Spleen (tissue), 7 donors: ENCODE measurements around the gene DPPA2.

Experiments
- POLR2A ChIP-seq, 3 donors: fragments of 450-650 bp; IDR thresholded peaks; one replicate each; pipeline ENCODE4 v1.5.1; 2017; ENCODE audit warnings: antibody characterized with exemption in 3 of 3, mild to moderate bottlenecking in 1 of 3
- POLR2AphosphoS5 ChIP-seq, 3 donors: sonication (generic); formaldehyde crosslinking; IDR thresholded peaks; one replicate each; pipeline ENCODE4 v1.5.1; 2017; ENCODE audit warnings: antibody characterized with exemption in 3 of 3
- TF ChIP-seq, protein P1 (sequence below), 11 experiments: fragments of 200-600 bp in 7 of 11; fragments of 450-650 bp in 4 of 11; sonication (generic) in 4 of 11; IDR thresholded peaks in 8 of 11; conservative IDR thresholded peaks in 3 of 11; 1 replicate in 7 of 11; 2 replicates in 4 of 11; pipeline versions ENCODE4 v1.4.0 to v1.8.0; 2016 to 2021; ENCODE audit warnings: antibody characterized with exemption in 11 of 11, inconsistent platforms in 4 of 11, mild to moderate bottlenecking in 1 of 11
- donor health status: DM: no; HTN: no; CAD: no; lungs with moderate emphysema.
- donor health status: DM: no; HTN: no; CAD: no.
- donor health status: DM: no; HTN: no; CAD: no.

DNA sequence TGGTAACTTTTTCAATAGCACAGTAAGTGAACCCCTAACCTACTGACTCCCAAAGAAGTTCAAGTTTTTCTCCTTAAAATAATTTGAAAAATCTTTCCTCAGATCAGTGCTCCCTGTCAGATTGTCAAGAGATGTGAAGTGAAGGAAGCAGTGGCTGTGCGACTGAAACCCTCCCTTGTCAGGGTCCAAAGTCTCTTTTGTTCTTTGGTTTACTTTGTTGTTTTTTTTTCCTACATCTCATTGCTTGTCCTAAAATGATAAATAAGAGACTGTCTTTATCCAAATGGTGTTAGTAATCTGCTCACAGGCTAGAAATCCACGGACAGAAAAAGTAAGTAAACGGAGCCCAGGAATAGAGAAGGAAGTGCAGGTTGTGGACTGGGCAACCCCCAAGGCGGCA is 22.0 kb upstream of the DPPA2 start:
- TF ChIP-seq, protein P1, sequence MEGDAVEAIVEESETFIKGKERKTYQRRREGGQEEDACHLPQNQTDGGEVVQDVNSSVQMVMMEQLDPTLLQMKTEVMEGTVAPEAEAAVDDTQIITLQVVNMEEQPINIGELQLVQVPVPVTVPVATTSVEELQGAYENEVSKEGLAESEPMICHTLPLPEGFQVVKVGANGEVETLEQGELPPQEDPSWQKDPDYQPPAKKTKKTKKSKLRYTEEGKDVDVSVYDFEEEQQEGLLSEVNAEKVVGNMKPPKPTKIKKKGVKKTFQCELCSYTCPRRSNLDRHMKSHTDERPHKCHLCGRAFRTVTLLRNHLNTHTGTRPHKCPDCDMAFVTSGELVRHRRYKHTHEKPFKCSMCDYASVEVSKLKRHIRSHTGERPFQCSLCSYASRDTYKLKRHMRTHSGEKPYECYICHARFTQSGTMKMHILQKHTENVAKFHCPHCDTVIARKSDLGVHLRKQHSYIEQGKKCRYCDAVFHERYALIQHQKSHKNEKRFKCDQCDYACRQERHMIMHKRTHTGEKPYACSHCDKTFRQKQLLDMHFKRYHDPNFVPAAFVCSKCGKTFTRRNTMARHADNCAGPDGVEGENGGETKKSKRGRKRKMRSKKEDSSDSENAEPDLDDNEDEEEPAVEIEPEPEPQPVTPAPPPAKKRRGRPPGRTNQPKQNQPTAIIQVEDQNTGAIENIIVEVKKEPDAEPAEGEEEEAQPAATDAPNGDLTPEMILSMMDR (IDR thresholded peaks at IDR 0.05 in 8 of 11, conservative IDR thresholded peaks at IDR 0.05 in 3 of 11) = no peak
- TF ChIP-seq POLR2A (IDR thresholded peaks at IDR 0.05) (no peak), POLR2AphosphoS5 (IDR thresholded peaks at IDR 0.05) (no peak)
